IPS-15b (cell line): ENCODE data around the gene TK2.
"Not testable (repeated sequence)": the region's sequence is repeated elsewhere in the genome, so short reads cannot be mapped to it uniquely, and the experiment has no call there.

Experiments used
- H3K27me3 ChIP-seq: one replicate; pipeline ENCODE4 v1.6.1; 2013; ENCODE audit warnings: low read length; ENCODE audit not compliant: control insufficient read depth, insufficient read depth
- H3K36me3 ChIP-seq: one replicate; pipeline ENCODE4 v1.6.1; 2013; ENCODE audit warnings: low read length; ENCODE audit not compliant: control insufficient read depth, insufficient read depth
- H3K4me1 ChIP-seq: one replicate; pipeline ENCODE4 v1.6.1; 2013; ENCODE audit warnings: mild to moderate bottlenecking, low read length; ENCODE audit not compliant: control insufficient read depth, insufficient read depth
- H3K4me3 ChIP-seq: one replicate; pipeline ENCODE4 v1.5.1; 2013; ENCODE audit warnings: low read depth, low read length
- H3K9ac ChIP-seq: one replicate; pipeline ENCODE4 v1.6.1; 2013; ENCODE audit warnings: low read depth, mild to moderate bottlenecking, low read length
- H3K9me3 ChIP-seq: one replicate; pipeline ENCODE4 v1.6.1; 2013; ENCODE audit warnings: mild to moderate bottlenecking, low read length; ENCODE audit not compliant: control insufficient read depth, insufficient read depth

The TK2 gene

DNA sequence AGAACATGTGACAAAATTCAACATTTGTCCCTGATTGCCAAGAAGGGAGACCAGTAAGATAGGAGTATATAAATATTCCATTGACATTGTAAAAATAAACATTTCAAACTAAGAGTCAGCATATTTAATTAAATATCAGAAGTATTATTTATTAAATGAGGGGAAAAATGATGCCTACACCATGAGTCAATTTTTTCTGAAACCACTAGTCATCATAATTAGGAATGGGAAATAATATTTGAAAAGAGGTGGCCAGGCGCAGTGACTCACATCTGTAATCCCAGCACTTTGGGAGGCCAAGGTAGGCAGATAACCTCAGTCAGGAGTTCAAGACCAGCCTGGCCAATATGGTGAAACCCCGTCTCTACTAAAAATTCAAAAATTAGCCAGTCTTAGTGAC, 18.4 kb upstream of the TK2 start:
- Histone ChIP-seq H3K4me1 (no peaks in the 10 kb centered on the region), H3K9ac (no peak overlapping the region), H3K4me3 (no peak overlapping the region), H3K27me3 (no peaks in the 10 kb centered on the region), H3K36me3 (no peaks in the 10 kb centered on the region), H3K9me3 (no peaks in the 10 kb centered on the region)

DNA sequence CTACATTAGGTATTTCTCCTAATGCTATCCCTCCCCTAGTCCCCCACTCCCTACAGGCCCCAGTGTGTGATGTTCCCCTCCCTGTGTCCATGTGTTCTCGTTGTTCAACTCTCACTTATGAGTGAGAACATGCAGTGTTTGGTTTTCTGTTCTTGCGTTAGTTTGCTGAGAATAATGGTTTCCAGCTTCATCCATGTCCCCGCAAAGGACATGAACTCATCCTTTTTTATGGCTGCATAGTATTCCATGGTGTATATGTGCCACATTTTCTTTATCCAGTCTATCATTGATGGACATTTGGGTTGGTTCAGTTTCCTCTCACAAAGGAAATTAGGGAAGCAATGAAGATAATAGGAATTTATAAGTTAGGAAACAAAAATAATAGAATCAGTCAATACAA, 17.3 kb upstream of the TK2 start:
- H3K36me3 ChIP-seq, H3K9ac ChIP-seq, H3K27me3 ChIP-seq, H3K9me3 ChIP-seq, H3K4me1 ChIP-seq, H3K4me3 ChIP-seq: not testable (repeated sequence)

DNA sequence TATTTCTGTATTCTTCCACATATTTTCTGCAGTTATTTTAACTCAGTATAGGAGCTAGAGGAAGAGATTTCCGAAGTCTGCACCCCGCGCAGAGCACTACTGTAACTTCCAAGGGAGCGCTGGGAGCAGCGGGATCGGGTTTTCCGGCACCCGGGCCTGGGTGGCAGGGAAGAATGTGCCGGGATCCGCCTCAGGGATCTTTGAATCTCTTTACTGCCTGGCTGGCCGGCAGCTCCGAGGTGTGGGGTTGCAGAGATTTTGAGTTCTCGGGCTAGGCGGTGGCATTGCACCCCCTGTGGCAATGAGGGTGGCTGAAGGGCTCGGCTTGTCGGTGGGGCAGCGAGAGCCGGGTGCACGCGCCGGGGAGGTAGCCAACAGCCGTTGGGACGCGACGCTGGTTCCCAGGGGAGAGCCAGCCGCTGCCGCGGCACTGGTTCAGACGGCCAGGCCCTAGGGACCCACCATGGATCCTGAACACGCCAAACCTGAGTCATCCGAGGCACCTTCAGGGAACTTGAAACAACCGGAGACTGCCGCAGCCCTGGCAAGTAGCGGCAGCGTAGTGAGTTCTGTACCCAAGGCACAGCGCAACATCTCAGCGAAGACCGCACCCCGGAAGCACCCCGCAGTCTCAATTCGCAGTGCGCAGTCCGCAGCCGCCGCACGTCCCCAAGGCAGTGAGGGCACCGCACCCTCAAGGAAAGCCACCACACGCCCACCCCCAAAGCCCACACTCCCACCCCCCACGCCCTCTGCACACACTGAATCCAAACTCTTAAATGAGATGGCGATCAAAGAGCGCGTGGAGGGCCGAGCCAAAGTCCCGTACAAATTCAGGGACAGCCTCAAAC, 16.4 kb upstream of the TK2 start, which contains the start of gene CMTM1:
Gene CMTM1, plus strand, starts transcription at position 389 of the 851 bp plus-strand sequence. Its CDS starts 75 bp downstream, at position 464.
- no peaks in the 10 kb centered on the region for H3K9me3 ChIP-seq
- no peaks in the 10 kb centered on the region for H3K27me3 ChIP-seq
- no peak within 1 kb of the TSS for H3K9ac ChIP-seq
- no peaks in the 10 kb centered on the region for H3K4me1 ChIP-seq
- H3K36me3 ChIP-seq, result no peaks in the 10 kb centered on the region
- no peak within 1 kb of the TSS for H3K4me3 ChIP-seq

DNA sequence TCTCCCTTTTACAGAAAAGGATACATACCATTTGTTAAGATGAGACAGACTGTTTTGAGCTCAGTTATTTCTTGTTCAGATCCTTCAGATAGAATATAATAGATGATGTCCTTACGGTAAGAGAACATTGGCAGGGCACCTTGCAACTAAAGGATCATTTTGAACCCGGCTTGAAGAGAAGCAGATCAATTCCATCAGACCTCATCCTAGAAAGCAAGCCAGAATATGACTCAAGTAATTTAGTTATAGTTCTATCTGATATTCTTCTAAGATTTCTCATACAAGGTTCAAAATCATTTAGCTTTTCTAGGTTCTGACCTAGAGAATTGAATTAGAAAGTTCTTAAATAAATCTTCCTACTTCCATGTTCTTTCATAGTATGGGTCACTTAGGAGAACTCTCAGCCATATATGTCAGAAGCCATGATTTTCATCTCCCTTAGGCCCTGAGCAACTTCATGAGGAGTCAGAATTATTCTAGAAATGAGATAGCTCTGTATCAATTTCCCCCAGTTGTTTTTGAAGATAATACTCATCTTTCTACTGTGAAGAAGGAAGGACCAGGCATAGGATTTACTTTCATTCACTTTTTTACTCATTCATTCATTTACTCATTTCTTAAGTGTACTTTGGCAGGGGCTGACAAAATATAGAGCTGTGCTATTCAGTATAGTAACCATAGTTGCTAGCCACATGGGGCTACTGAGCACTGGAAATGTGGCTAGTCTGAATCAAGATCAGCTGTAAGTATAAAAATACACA, 13.8 kb upstream of the TK2 start:
- Histone ChIP-seq H3K36me3 (peaks cover 7% of the 10 kb centered on the region), H3K9me3 (no peaks in the 10 kb centered on the region), H3K27me3 (no peaks in the 10 kb centered on the region), H3K9ac (no peak overlapping the region), H3K4me1 (no peaks in the 10 kb centered on the region), H3K4me3 (no peak overlapping the region)

DNA sequence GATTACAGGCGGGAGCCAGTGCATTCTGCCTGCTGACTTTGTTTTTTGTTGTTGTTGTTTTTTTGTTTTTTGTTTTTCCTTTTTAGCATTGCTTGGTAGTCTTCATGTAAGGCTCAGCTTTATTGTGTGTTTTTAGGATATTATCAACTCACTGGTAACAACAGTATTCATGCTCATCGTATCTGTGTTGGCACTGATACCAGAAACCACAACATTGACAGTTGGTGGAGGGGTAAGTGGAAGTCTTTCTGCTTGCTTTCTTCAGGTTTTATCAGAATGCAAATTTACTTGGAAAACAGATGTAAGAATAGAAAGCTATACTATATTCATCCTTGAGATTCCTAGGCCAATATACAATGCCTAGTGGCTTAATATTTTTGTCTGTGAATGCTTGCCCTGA, 13.1 kb upstream of the TK2 start:
- no peak overlapping the region for H3K4me3 ChIP-seq
- no peaks in the 10 kb centered on the region for H3K4me1 ChIP-seq
- H3K36me3 ChIP-seq, result peaks cover 7% of the 10 kb centered on the region
- H3K9me3 ChIP-seq, result no peaks in the 10 kb centered on the region
- no peak overlapping the region for H3K9ac ChIP-seq
- no peaks in the 10 kb centered on the region for H3K27me3 ChIP-seq

DNA sequence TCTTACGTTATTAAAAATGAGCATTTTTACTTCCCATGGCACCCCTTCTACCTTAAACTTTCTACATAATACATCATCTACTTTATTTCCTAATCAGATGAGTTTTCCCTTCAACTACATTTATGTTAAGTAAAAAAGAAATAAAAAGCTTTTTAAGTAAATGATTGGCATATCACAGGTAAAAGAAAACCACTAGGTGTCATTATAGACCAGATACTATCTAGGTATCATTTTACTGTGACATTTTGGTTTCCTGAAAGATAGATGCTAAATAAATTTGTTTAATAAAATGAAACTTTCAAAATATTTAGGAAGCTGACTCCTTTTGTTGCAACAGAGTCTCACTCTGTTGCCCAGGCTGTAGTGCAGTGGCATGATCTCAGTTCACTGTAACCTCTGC, 12.5 kb upstream of the TK2 start:
- H3K9ac ChIP-seq, result no peak overlapping the region
- no peak overlapping the region for H3K4me3 ChIP-seq
- H3K9me3 ChIP-seq, result no peaks in the 10 kb centered on the region
- no peaks in the 10 kb centered on the region for H3K27me3 ChIP-seq
- peaks cover 7% of the 10 kb centered on the region for H3K36me3 ChIP-seq
- H3K4me1 ChIP-seq, result no peaks in the 10 kb centered on the region

DNA sequence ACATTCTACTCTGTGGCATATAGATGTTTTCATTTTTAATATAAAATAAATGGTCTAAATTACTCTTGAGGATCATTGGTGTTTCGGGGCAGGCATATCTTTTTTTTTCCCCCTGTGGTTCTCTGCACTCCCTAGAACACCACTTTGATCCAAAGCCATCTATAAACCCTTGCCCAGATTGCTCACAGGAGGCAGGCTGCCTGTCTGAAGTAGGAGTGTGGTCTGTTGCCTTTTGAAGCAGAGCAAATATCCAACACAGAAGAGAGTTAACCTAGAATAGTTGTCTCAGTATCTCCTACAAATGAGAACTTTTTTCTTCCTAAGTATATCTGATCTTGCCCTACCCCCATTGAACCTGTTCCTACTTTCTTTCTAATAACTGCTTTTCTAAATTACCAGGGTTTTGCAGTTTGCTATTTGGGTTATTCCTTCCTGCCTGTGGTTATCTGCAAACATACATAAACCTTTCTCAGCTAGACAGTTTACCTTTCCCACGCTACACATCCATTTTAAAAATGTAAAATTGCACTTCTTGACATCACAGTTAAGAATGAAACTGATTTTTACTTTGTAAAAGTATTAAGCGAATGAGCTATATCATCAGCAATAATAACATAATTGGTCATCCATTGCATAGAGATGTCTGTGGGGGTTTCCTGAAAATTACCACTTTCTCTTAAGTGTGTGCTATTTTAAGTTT, 11.6 kb upstream of the TK2 start:
- H3K4me3 ChIP-seq, result no peak overlapping the region
- no peaks in the 10 kb centered on the region for H3K4me1 ChIP-seq
- H3K9ac ChIP-seq, result no peak overlapping the region
- H3K27me3 ChIP-seq, result no peaks in the 10 kb centered on the region
- peaks cover 7% of the 10 kb centered on the region for H3K36me3 ChIP-seq
- no peaks in the 10 kb centered on the region for H3K9me3 ChIP-seq

DNA sequence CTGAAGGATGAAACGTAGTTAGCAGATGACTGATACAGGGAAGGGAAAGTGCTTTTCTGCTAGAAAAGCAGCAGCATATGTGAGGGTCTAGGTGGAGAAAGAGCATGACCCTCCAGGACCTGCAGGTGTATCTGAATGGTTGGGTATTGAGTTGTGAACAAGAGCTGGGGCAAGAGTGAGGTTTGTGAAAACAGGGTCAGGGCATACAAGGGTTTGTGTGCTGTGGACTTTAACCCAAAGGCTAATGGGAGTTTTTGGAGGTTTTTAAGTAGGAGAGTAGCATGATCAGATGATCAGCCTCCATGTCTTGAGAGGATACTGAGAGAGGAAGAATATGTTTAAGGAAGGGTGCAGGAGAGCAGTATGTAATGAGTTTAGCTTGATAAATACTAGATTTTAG, 10.2 kb upstream of the TK2 start:
- H3K36me3 ChIP-seq, result peaks cover 7% of the 10 kb centered on the region
- H3K9ac ChIP-seq, result no peak overlapping the region
- no peaks in the 10 kb centered on the region for H3K4me1 ChIP-seq

DNA sequence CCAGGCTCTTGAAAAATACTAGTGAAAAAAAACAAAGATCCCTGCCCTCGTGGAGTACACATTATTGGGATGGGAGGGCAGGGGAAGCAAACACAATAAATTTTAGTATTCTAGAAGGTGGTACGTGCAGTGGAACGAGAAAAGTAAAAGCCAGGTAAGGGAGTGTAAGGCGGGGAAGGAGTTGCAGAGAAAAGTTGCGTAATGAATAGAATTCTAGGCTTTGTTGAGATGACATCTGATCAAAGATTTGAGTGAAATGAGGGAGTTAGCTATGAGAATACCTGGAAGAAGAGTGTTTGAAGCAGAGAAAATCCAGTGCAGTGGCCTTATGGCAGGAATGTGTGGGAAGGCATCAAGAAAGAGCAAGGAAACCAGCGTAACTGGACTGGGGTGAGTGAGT, 4.6 kb upstream of the TK2 start:
- Histone ChIP-seq H3K4me3 (no peak overlapping the region), H3K9ac (no peak overlapping the region), H3K9me3 (no peaks in the 10 kb centered on the region), H3K27me3 (peaks cover 14% of the 10 kb centered on the region), H3K4me1 (no peaks in the 10 kb centered on the region), H3K36me3 (peaks cover 2% of the 10 kb centered on the region)

More for the DNA sequence above, 10.2 kb upstream of the TK2 start:
- no peak overlapping the region for H3K4me3 ChIP-seq
- H3K27me3 ChIP-seq, result no peaks in the 10 kb centered on the region
- no peaks in the 10 kb centered on the region for H3K9me3 ChIP-seq

DNA sequence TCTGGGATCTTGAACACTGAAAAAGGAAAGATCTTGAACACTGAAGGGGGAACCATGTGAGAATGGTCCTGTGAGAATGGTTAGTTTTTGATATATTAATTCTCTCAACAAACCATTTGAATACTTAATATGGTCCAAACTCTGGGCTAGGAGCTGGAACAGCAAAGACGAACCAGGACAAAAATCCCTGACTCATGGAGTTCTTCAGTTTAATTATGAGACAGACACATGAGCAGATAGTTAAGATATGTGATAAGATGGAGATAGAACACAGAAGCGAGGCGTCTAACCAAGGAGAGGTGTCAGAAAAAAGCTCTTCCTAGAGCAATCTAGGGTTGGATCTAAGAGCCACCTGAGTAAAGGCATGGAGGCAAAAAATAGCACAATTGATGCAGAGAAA, 4.1 kb upstream of the TK2 start:
- H3K9me3 ChIP-seq, result no peaks in the 10 kb centered on the region
- H3K27me3 ChIP-seq, result peaks cover 14% of the 10 kb centered on the region
- H3K9ac ChIP-seq, result no peak overlapping the region
- H3K4me3 ChIP-seq, result no peak overlapping the region
- H3K36me3 ChIP-seq, result peaks cover 2% of the 10 kb centered on the region
- H3K4me1 ChIP-seq, result no peaks in the 10 kb centered on the region

DNA sequence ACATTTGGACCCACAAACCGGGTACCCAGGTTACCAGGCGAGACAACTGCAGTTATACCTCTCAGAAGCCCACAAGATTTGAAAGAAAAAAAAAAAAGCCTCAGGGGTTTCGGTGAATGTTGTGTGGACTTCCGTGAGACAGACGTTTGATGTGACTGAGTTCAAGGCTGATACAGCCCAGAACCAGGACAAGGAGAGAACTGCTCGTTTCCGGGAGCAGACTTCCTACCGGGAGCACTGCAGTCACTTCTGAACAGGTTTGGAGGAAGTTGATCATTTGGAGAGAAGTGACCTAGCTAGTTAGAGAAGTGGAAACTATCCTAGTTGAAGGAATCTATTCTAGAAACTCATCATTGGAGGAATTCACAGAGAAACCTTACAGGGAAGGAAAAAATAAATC, 3.3 kb upstream of the TK2 start:
- Histone ChIP-seq H3K36me3 (no peaks in the 10 kb centered on the region), H3K4me3 (peak overlapping the region; percentile 64), H3K4me1 (no peaks in the 10 kb centered on the region), H3K9ac (no peak overlapping the region), H3K9me3 (no peaks in the 10 kb centered on the region), H3K27me3 (peaks cover 14% of the 10 kb centered on the region)
